Neural progenitor cell (in vitro differentiated cells): Measurements from ENCODE around the gene COG2.

Source experiments
- EZH2phosphoT487 ChIP-seq: fragments of 200-600 bp; sonication (generic); IDR thresholded peaks from 2 replicates; pipeline ENCODE4 v1.6.1; 2017; ENCODE audit warnings: antibody characterized with exemption
- TF ChIP-seq, protein P1 (sequence below): fragments of 200-600 bp; sonication (generic); IDR thresholded peaks from 2 replicates; pipeline ENCODE4 v1.5.1; 2017; ENCODE audit warnings: antibody characterized with exemption, mild to moderate bottlenecking

DNA sequence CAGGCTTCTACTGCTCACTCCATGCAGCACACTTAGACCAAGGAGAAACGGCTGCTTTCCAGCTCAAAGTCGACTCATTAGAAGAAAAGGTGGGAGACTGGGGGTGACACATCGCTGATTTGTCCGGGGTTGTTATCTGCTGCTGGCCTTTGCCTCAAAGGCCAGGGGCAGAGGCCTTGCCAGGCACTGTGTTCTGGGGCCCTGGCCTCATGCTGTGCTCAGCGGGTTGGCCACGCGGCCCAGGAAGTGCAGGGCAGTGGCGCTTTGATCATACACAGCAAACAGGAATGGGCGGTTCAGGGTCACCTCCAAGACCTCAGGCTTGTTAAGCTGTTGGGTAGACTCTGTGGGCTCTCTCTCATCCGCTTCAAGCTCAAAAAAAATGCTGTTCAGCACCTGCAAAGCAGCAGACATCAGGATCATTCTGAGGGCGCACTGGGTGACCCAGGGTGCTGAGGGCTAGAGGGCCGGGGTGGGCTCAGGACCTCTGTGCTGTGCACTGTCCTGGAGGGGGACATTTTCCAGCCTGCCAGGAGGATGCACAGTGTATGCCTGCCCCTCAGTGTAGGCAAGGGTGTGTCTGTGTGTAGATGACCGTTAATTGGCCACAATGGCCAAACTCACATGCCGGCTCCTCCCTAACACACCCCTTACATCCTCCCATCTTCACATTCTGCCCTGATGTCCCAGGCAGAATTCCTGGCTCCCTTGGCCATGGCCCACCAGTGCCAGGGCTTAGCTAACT lies 60.8 kb downstream of the COG2 start:
- TF ChIP-seq, protein P1, sequence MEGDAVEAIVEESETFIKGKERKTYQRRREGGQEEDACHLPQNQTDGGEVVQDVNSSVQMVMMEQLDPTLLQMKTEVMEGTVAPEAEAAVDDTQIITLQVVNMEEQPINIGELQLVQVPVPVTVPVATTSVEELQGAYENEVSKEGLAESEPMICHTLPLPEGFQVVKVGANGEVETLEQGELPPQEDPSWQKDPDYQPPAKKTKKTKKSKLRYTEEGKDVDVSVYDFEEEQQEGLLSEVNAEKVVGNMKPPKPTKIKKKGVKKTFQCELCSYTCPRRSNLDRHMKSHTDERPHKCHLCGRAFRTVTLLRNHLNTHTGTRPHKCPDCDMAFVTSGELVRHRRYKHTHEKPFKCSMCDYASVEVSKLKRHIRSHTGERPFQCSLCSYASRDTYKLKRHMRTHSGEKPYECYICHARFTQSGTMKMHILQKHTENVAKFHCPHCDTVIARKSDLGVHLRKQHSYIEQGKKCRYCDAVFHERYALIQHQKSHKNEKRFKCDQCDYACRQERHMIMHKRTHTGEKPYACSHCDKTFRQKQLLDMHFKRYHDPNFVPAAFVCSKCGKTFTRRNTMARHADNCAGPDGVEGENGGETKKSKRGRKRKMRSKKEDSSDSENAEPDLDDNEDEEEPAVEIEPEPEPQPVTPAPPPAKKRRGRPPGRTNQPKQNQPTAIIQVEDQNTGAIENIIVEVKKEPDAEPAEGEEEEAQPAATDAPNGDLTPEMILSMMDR, result no peak
- no peak for TF ChIP-seq EZH2phosphoT487
